Stimulated activated CD8-positive, alpha-beta memory T cell treated with anti-CD3 and anti-CD28 coated beads, Interleukin-7, amount 100 ng/mL, for 48 hours (primary cell): ENCODE data around the gene AHRR.
"Not testable (repeated sequence)": the region's sequence is repeated elsewhere in the genome, so short reads cannot be mapped to it uniquely, and the experiment has no call there.

Source experiments
- DNase-seq, 2 donors: peaks; one replicate each; pipeline ENCODE4 v3.0.0-alpha.2; 2020; ENCODE audit warnings: low read depth in 1 of 2; ENCODE audit errors: extremely low read depth in 1 of 2

The AHRR gene

DNA sequence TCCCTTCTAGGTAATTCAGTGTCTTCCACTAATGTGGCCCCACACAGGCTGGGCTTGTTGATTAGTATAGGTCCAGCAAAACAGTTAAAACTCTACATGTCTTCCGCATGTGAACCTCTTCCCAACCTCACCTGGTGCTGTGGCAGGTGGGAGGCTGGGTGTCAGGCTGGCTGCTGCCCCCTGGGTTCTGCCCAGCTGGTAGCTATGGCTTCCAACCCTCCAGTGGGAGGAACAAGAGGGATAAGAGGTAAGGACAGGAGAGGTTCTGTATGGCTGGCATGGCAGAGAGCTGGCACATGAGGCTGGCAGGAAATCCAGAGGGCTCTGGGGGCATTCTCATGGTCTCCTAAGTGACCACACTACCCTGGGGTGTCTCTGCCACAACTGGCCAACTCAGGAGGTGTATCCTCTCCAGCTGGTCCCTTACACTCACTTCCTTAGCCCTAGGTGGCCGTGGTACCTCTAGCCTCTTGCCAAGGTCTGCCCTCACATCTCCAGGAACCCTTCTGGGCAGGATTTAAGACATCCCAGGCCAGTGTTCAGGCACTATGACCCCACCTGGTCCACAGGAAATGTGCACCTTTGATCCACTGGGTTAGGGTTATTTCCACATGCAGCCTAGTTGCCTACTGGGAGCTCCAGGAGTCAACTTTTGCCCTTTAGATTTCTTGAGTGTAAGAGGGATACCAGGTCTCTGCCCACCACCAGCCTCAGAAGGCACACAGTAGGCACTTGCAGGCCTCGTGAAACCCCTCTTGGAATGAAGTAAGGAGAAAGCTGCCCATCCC is 41.7 kb downstream of the AHRR start:
- DNase-seq: no peak

- no peak for DNase-seq
Observed at GRCh38 chr5:364497-364896, 43.0 kb downstream of the AHRR start.

GRCh38 chr5:366541-367357 is 45.2 kb downstream of the AHRR start:
- no peak for DNase-seq

GRCh38 chr5:367358-368130 is 46.0 kb downstream of the AHRR start:
- DNase-seq: no peak

DNA sequence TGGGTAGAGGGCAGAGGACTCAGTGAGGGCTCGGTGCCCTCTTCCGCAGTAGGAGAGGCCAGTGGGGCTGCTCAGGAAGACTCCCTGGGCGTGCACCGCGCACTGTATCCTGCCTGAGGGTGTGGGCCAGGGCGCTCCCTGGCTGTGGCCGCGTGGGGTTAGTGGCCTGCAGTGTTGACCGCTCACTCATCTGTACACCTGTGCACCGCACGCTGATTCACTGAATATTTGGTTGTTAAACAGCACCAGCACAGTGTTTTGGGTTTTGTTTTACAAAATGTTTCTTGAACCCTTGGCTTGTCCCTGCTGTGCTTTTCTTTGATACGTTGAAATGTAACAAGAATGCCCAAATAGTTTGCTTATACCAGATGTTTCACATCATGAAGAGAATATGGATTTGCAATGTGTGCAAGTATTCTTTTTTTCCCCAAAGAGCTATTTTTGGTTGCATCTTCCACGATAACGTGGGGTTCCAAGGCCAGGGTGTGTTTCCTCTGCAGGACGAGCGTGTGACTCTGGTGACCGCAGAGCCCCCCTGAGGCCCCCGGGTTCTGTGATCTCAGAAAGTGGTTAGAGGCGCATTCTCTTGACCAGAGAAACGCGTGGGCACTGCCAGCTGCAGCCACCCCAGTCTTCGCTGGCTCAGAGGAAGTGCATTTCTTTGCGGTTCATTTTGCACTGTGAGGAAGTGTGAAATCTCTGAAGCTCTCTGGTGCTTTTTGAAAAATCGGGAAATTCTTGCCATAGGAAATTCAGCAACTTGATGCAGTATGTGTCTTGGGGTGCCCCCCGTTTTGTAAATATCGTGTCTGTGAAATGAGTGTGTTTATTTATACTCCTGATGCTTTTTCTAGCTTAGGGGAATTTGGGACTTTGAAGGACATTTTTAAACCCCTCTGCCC is 46.9 kb downstream of the AHRR start:
- DNase-seq: no peak

- no peak for DNase-seq
Observed at GRCh38 chr5:369151-369868, 47.8 kb downstream of the AHRR start.

DNA sequence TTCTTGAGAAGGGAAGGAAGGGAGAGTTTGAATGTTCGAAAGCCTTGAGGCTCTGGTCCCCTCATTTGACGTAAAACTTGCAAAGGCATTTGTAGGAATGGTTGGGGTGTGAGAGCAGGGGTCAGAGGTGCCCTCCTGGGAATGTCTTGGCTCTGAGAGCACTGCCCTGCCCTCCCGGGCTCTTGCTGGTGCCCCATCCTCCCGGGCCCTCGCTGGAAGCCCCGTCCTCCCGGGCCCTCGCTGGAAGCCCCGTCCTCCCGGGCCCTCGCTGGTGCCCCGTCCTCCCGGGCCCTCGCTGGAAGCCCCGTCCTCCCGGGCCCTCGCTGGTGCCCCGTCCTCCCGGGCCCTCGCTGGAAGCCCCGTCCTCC is 48.3 kb downstream of the AHRR start:
- not testable (repeated sequence) for DNase-seq

GRCh38 chr5:370311-370958 is 48.9 kb downstream of the AHRR start:
- DNase-seq: no peak

GRCh38 chr5:370959-371810 is 49.7 kb downstream of the AHRR start:
- DNase-seq: no peak

- no peak for DNase-seq
Observed at GRCh38 chr5:371811-372555, 50.5 kb downstream of the AHRR start.

- no peak for DNase-seq
Observed at GRCh38 chr5:372556-372995, 51.1 kb downstream of the AHRR start.

GRCh38 chr5:372996-373709 is 51.6 kb downstream of the AHRR start:
- no peak for DNase-seq

DNA sequence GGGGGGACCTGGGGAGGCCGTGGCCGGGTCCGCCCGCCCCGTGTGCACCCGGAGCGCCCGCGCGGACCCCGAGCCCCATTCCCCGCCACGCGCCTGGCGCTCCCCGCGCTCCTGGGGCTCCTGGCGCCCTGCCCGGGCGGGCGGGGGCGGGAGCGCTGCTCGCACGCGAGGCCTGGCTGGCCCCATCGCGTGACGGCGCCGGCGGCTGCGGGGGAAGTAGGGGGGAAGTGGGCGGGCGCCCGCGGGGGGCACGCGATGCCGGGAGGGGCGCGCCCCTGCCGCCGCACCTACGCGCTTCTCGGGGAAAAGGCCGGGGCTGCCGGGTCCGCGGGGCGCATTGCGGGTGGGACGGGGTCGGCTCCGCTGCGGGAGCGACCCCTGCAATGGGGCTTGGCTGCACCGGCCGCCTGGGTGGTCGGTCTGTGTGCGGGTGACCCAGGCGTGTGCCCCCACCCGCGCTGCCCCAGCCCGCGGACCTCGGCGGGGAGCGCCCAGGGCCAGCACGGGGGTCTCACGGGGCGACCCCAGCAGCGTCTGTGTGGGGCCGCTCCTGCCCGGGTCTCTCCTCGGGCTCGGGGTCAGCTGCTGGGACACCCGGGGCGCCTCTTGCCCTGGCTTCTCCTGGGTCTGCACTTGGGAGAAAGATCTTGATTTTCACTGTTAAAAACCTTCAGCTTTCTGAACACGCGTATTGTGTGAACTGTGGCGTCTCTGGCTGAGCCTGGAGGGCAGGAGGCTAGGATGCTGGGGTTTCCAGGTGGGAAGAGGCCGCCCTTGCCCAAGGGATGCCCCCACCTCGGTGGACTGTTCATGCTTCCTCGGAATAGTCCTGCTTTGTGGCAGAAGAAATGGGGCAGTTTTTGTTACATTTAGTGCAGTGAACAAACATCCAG is 52.4 kb downstream of the AHRR start:
- DNase-seq: peak; percentile 62 to 75

DNA sequence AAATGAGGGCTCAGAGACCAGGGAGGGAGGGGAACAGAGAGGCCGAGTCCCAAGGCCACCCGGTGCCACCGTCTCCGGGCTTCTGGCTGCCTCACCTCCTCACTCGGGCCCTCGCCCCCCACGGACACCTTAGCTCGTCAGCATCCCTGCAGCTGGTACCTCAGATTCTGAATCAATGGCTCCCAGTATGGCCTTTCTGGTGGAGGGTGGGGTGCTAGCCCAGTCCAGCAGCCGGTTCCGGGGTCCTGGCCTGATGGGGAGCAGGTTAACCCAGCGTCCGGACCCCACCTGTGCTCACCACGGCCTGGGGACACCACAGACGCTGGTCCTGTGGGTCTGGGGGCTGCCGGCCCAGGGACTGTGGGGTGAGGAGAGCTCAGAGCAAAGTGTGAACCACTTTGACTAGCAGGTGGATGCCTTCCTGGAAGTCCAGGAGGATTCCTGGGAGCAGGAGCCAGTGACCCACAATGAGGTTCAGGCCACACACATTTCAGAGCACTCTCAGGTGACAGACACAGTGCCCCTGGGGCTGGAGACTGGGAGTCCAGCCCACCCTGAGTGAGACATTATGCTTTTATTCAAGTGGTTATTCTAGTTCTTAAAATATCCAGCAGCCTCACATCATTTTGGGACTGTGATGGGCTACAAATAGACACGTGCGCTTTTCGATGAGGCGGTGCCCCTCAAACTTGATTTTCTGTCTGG is 53.3 kb downstream of the AHRR start:
- DNase-seq: no peak

DNA sequence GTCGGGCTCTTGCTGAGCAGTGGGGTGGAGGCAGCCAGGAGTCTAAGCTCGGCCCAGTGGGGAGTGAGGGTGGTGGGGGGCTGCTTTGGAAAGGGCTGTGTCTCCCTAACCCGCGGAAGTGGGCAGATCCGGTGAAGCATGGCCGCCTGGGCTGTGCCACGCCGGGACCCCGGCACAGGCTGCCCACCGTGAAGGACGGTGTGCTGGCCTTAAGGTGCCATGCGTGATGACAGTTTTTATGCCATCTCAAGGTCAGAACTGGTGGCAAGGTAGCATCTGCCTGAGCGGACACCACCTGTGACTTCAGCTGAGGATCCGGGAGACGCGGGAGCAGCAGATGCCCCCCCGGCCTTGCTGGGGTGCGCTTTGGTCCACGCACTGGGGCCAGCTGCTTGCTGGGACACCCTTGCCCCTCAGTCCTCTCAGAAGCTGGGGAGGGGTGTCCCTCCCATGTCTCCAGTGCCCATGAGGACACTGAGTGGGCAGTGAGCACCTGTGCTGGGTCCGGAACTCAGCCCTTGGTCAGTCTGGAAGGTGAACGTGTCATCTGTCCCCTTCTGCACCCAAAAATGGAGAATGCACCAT is 53.9 kb downstream of the AHRR start:
- DNase-seq: no peak
